Measurements from ENCODE around the gene COQ10B. TPM values are rescaled to one million over a fixed set of nuclear protein-coding genes. Genes with fewer than 3 reads are reported as not detected.

The COQ10B gene
- total RNA-seq, 1 donor from 2014 or later = 21.5 TPM

DNA sequence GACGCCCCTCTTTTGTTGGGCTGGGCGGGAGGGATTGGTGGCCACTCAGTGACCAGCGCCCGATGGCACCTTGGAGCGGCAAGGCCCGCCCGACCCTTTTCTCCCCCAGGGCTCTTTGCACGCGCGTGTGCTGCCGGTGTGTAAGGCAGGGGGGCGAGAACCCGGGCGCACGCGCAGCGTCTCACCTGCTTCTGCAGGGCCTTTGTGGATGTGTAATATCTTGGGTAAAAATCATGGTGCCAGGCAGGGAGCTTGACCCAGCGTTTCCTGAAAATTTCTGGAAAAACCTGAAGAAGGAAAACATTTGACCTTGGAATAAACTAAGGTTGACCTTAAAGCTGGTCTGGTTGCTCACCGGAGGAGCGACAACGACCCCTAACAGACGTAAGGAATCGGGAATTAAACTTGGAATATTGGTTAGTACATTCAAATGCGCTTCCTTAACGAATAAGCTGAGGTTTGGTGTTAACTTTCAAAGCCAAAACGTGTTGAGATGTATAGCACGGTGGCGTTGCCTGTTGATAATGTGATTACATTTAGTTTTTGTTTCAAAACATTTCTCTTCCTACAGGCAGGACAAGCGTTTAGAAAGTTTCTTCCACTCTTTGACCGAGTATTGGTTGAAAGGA is 47.3 kb downstream of the COQ10B start:
- no peak for DNase-seq

DNA sequence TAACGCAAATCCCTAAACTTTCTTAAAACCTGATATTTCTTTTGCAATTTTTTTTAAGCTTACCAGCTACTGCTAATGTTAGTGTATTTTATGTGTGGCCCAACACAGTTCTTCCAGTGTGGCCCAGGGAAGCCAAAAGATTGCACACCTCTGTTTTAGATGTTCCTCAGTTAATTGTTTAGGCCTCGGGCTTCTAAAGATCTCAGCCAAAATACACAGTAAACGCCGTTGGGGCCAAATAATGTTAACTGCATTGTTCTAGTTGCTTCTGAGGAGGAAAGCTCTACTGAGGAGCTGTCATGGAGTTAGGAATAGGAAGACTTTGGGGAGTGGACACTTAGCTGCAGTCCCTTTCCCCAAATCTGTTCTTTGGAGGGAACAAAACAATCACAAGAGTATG is 48.8 kb downstream of the COQ10B start:
- no peak for DNase-seq

DNA sequence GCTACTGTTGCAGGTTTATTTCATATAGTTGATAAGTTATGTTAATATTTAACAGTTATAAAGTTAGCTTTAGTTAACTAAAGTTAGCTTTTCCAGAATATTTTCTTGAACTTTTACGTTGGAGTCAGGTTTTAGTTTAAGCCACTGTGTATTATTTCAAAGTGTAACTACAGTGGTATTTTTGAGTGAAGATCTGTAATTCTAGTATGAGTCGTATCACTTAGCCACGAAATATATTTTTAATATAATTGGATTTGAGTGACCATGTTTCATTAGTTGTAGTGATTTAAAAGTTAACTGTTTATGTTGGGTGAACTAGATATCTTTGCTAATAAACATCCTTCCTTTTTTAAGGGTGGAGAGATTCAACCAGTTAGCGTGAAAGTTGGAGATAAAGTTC is 49.3 kb downstream of the COQ10B start:
- no peak for DNase-seq

DNA sequence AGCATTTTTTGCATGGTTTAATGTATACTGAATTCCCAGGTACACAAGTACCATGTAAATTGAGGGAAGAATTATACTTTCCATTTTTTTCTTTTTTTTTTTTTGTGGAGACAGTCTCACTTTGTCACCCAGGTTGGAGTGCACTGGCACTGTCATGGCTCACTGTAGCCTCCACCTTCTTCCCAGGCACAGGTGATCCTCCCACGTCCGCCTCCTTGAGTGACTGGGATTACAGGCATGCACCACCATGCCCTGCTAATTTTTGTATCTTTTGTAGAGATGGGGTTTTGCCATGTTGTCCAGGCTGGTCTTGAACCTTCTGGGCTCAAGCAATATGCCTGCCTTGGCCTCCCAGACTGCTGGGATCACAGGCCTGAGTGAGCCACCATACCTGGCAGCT is 50.6 kb downstream of the COQ10B start:
- DNase-seq = no peak

DNA sequence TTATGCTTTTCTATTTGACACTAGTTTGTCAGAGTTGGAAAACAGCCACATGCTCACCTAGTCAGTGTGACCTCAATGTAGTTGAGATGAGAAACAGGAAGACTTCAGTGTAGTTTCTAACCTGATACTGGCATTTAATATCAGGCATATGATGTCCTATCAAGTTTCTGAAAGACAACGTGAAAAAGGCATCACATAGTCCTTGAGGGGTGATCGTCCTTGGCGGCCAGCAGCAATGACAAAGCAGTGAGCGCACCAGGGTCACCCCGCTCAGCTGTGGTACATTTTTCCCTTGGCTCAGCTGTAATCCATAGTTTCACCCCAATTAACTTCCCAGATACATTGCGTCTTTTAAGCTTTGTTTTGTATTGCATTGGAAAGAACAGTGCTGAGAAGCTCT is 51.2 kb downstream of the COQ10B start:
- DNase-seq = no peak

DNA sequence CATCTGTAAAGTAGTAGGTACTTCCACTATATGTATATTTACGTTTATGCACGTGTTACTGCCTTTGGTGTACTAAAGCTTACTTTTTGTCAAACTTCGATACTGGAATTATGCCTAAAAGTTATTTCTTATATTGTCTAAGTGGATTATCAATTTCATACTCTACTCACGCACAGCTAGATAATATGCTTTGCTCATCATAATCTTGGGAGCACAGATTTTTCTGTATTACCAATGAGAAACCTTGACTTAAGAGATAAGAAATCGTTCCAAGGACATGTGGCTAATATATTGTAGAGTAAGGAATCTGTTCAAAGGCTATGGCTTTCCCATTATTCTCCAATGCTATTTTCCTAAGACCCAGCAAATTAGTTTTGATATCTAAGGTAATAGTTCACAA is 53.3 kb downstream of the COQ10B start:
- DNase-seq = no peak

DNA sequence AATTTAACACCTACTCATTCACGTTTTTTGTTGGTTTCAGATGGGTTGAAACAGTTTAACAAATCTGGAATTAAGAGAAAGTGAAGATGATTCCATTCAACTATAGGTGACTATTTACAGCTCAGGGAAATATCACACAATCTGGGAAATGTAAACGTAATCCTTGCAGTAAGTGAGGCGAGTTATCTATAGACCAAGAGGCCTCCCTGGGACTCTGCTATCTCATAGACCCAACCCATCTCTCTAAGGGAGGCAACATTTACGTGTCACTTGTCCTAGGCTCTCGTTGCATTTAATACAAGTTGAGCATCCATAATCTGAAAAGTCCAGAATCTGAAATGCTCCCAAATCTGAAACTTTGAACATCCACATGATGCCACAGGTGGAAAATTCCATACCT is 60.6 kb downstream of the COQ10B start:
- DNase-seq = no peak

DNA sequence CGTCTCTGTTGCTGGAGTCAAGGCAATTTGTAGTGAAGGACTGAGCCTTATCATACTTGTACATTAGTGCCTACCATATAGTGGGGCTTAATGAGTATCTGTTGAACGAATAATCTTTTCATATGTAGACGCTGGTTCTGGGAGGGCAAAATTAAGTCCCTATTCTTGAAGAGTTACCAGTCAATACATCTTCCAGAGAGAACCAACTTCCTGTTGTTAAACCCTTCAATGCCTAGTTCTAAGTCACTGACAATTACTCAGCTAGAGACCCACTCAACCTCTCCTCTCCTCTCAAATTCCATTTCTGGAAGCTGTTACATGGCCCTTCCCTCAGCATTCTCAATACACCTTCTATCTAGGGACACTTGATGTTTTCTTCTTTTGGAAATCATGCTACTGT is 61.4 kb downstream of the COQ10B start:
- DNase-seq = no peak

DNA sequence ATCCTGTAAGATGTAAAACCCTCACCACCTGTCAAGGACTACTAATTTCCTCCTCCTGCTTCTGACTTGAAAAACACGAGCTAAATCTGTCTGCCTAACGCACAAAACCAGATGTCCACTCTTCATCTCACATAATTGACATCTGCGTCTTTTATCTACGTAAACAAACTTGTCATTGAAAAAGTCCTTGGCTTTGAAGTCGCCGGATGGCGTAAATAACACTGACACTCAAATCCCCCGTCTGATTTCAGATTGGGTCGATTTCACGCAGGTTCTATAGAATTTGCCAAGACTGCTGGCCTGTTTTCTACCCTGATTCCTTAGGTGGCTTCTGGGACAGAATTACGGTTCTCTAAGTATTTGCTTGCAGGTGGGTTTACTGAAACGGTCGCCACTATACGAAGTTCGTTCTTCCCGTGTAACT is 62.0 kb downstream of the COQ10B start:
- DNase-seq = peak; percentile 65

DNA sequence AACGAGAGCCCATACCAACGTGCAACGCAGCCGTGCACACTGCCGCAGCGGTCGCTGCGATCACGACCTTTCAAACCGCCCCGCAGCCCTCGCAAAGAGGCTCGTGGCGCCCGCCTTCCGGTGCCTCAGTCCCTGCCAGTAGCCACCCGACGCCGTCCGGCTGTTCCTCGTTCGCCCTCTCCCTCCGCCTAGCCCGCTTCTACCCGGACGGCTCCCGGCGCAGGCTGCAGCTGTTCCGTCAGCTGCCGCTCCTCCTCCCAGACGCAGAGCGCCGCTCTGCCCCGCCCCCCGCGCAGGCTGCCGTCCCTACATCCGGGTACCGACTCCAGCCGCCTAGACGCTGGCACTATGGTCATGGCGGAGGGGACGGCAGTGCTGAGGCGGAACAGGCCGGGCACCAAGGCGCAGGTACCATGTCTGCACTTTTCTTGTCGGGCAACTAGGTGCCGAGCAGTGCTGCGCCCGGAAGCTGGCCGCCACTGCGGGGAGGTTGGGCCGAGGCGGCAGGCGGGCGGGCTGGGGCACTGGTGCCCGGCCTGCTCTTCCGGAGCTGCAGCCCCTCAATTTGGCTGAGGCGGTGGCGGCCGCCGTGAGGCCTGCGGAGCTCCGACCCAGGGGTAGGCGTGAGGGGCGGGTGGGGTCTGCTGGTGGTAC is 62.5 kb downstream of the COQ10B start, which contains the start of gene MOB4:
MOB4 (plus strand) TSS at position 328 of the 654 bp plus-strand sequence; CDS start at position 349, 21 bp downstream.
- DNase-seq = peak; percentile 94

DNA sequence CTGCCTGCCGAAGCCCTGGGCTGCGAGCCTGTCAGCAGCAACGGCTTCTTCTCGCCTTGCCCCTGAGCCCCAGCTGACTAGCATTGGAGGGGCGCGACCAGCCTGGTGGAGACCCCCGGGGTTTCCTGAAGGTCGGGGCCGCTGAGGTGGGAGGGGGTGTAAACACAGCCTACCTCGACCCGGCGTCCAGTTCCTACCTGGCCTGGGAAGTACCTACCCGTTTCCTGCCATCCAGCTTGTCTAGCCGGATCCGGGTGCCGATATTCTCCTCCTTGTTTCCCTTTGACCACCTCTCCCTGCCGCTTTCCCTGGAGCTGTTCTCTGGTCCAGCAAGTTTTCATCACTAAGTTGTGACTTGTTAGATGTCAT is 63.0 kb downstream of the COQ10B start:
- no peak for DNase-seq

DNA sequence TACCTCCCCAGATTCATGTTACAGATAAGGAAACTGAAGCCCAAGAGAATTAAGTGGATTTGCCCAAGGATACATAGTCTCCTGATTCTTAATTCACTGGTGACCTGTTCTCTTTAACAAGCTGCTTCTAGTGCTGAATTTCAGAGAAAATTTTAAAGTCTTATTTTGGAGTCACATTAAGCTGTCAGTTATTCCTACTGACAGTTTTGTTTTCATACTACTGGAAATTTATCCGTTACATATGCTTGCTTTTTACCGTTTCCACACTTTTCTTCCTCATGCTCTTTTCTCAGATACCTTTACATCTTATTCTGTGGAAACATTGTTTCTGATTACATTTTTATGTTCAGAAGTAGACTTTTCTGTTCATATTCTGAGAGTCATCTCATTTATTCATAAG is 63.8 kb downstream of the COQ10B start:
- DNase-seq = no peak

Small RNAs within 50 kb of the gene (small RNA-seq; reads per million reads assigned to genes)
- not detected for gene RF00394 (ENCODE audit: low replicate concordance)
- gene RNU6-1029P (ENCODE audit: low replicate concordance) = not detected

Other genes with a start within 250 kb of the COQ10B start
- gene ANKRD44, start 142.8 kb upstream of the COQ10B start, total RNA-seq = 21.8 TPM
- 319 TPM for gene SF3B1, start 18.5 kb upstream of the COQ10B start, total RNA-seq
- gene HSPD1, start 46.3 kb downstream of the COQ10B start, total RNA-seq = 192 TPM
- gene HSPE1, start 46.8 kb downstream of the COQ10B start, total RNA-seq = 80.5 TPM
- gene MOB4, start 62.5 kb downstream of the COQ10B start, total RNA-seq = 39.4 TPM
- 27.1 TPM for gene RFTN2, start 222.0 kb downstream of the COQ10B start, total RNA-seq